Measurements from ENCODE around the gene PRKN. TPM values are rescaled to one million over a fixed set of nuclear protein-coding genes. Genes with fewer than 3 reads are reported as not detected.

The PRKN gene
- total RNA-seq, 1 experiment from 2014 or later = 2.0 TPM

DNA sequence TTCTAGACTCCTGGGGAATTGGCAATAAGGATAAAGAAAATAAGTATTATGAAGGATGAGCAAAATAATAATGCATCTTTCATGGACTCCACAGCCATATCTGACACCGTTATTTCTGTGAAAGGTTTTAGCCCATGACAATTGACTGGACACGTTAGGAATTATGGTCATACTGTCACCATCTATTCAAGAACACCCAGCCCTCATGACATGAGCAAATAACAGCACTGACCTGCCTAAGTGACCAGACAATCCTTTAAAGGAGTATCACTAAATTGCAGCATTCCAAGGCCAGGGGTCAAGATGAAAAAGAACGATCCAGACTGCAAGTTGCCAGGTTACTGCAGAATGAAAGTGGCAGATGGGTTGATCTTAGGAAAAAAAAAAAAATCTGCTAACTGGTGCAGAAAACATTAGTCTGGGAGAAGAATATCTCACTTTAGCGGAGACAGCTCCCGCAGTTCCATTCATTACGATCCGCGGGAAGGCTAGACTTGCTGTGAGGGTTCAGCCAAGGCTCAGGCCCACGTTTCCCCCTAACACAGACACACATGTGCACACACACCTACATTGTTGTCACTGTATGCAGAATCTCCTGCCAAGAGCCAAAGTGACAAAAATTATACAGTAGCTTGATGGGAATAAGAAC is 1216.0 kb downstream of the PRKN start:
- Histone ChIP-seq H2BK12ac (ENCODE audit: insufficient read length, low read depth, low read length) (no peak overlapping the region), H4K5ac (ENCODE audit: insufficient read length, low read depth, low read length) (no peak overlapping the region), H3T11ph (ENCODE audit: low read length) (no peak overlapping the region), H3K23ac (ENCODE audit: insufficient read length, low read depth, low read length) (no peak overlapping the region), H3K23me2 (ENCODE audit: insufficient read length, low read depth, low read length, poor library complexity, severe bottlenecking) (no peaks in the 10 kb centered on the region), H2AFZ (ENCODE audit: low read length) (no peak overlapping the region), H3K4me2 (ENCODE audit: insufficient read depth, insufficient read length, low read length) (no peak overlapping the region), H4K8ac (replicated peaks; ENCODE audit: insufficient read length, low read depth, low read length) (no peak overlapping the region), H3K9ac (ENCODE audit: extremely low read depth, insufficient read length, low read length) (no peak overlapping the region), H2BK5ac (ENCODE audit: insufficient read length, low read length) (no peak overlapping the region), H3K4me1 (ENCODE audit: insufficient read depth, low read length) (no peaks in the 10 kb centered on the region), H2BK120ac (ENCODE audit: low read depth, low read length, poor library complexity, severe bottlenecking) (no peak overlapping the region), H3K56ac (ENCODE audit: insufficient read length, low read depth, low read length) (no peak overlapping the region), H3K79me1 (ENCODE audit: insufficient read depth, low read depth, low read length, poor library complexity, severe bottlenecking) (no peaks in the 10 kb centered on the region), H4K20me1 (ENCODE audit: control insufficient read depth, insufficient read depth, insufficient read length) (no peaks in the 10 kb centered on the region), H2BK20ac (ENCODE audit: low read depth, low read length, poor library complexity, severe bottlenecking) (no peak overlapping the region), H3K4ac (ENCODE audit: low read depth, low read length) (no peak overlapping the region), H3K79me2 (ENCODE audit: insufficient read depth, low read length) (no peaks in the 10 kb centered on the region), H4K91ac (ENCODE audit: insufficient read length, low read depth, low read length) (no peak overlapping the region), H3K14ac (ENCODE audit: insufficient read depth, low read length) (no peak overlapping the region), H2AK5ac (ENCODE audit: insufficient read length, low read length) (no peak overlapping the region), H3K18ac (ENCODE audit: insufficient read length, low read depth, low read length) (no peak overlapping the region), H2BK15ac (ENCODE audit: low read depth, low read length) (no peak overlapping the region), H3K27ac (ENCODE audit: insufficient read length, low read depth, low read length) (no peak overlapping the region), H3K27me3 (ENCODE audit: insufficient read depth, low read length) (no peaks in the 10 kb centered on the region), H3K9me3 (ENCODE audit: control insufficient read depth, low read depth, low read length) (no peaks in the 10 kb centered on the region)
- WGBS (ENCODE audit: extremely low coverage, insufficient read length, low lambda C conversion rate) = no CpG with 5 or more reads among the region's 9 CpGs
- DNase-seq = no peak
- H3K27ac Mint-ChIP-seq = no peak overlapping the region
- no peaks in the 10 kb centered on the region; the same call in 1 of the 2 replicates for H3K27me3 Mint-ChIP-seq (ENCODE audit: low read depth)
- H3K4me3 Mint-ChIP-seq = no peak overlapping the region
- no peaks in the 10 kb centered on the region for H3K9me3 Mint-ChIP-seq
- H3K36me3 Mint-ChIP-seq (ENCODE audit: insufficient read depth in 1 of 3, low read depth in 3 of 3) = no peaks in the 10 kb centered on the region
- H3K4me1 Mint-ChIP-seq = peaks cover 0 to 4% of the 10 kb centered on the region in 2 experiments; a peak in 1 of 4 replicates
- TF ChIP-seq, protein P1, sequence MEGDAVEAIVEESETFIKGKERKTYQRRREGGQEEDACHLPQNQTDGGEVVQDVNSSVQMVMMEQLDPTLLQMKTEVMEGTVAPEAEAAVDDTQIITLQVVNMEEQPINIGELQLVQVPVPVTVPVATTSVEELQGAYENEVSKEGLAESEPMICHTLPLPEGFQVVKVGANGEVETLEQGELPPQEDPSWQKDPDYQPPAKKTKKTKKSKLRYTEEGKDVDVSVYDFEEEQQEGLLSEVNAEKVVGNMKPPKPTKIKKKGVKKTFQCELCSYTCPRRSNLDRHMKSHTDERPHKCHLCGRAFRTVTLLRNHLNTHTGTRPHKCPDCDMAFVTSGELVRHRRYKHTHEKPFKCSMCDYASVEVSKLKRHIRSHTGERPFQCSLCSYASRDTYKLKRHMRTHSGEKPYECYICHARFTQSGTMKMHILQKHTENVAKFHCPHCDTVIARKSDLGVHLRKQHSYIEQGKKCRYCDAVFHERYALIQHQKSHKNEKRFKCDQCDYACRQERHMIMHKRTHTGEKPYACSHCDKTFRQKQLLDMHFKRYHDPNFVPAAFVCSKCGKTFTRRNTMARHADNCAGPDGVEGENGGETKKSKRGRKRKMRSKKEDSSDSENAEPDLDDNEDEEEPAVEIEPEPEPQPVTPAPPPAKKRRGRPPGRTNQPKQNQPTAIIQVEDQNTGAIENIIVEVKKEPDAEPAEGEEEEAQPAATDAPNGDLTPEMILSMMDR (conservative IDR thresholded peaks at IDR 0.05) = no peak
